ENCODE results near the gene NEK11.
"Not testable (repeated sequence)": the region's sequence is repeated elsewhere in the genome, so short reads cannot be mapped to it uniquely, and the experiment has no call there.

NEK11 gene

DNA sequence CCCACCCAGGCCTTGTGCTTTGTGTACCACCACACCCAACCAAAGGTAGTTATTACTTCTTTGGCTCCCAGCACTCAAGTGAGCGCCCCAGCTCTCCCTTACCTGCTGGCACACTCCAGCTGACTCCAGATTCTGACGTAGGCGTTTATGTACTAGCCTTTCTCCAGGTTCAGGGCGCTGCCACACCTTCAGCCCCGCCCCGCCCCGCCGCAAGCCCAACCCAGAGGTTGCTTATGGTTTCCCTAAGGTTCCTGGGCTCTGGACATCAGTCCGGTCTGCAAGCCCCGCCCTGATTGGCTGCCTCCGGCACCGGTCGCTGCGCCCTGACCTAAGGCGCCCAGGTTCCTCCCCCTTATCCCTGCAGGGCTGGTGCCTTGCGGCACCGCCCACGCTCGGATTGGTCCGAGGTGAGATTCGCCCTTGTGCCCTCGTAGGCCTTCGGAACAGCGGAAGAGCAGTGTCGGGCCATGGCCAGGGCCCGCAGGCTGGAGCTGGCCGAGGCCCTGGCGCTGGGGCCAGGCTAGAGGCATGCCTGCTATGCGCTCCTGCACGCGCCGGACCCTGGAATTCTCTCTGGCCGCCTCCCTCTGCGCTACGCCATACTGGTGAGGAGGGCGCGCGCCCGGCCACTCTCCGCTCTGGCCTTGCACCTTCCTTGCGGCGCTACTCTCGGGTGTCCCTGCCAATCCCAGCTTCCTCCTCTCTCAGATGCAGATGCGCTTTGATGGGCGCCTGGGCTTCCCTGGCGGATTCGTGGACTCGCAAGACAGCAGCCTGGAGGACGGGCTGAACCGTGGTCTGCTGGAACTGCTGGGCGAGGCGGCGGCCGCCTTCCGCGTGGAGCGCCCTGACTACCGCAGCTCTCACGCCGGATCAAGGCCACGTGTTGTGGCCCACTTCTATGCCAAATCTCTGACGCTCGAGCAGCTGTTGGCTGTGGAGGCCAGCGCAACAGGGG is 335.1 kb downstream of the NEK11 start:
- TF ChIP-seq, protein P1, sequence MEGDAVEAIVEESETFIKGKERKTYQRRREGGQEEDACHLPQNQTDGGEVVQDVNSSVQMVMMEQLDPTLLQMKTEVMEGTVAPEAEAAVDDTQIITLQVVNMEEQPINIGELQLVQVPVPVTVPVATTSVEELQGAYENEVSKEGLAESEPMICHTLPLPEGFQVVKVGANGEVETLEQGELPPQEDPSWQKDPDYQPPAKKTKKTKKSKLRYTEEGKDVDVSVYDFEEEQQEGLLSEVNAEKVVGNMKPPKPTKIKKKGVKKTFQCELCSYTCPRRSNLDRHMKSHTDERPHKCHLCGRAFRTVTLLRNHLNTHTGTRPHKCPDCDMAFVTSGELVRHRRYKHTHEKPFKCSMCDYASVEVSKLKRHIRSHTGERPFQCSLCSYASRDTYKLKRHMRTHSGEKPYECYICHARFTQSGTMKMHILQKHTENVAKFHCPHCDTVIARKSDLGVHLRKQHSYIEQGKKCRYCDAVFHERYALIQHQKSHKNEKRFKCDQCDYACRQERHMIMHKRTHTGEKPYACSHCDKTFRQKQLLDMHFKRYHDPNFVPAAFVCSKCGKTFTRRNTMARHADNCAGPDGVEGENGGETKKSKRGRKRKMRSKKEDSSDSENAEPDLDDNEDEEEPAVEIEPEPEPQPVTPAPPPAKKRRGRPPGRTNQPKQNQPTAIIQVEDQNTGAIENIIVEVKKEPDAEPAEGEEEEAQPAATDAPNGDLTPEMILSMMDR (conservative IDR thresholded peaks at IDR 0.05; ENCODE audit: control insufficient read depth, insufficient read depth, low read depth, low read length) = no peak
- peak; percentile 64 for DNase-seq (ENCODE audit: low read depth)
- H3K4me3 ChIP-seq (ENCODE audit: control insufficient read depth, low read depth, low read length) = peak overlapping the region; percentile 49

GRCh38 chr3:131363275-131363674 is 336.6 kb downstream of the NEK11 start:
- DNase-seq (ENCODE audit: low read depth) = no peak
- no peak overlapping the region for H3K4me3 ChIP-seq (ENCODE audit: control insufficient read depth, low read depth, low read length)
- TF ChIP-seq, protein P1 (conservative IDR thresholded peaks at IDR 0.05; ENCODE audit: control insufficient read depth, insufficient read depth, low read depth, low read length) = no peak

GRCh38 chr3:131370935-131371687 is 344.4 kb downstream of the NEK11 start:
- DNase-seq (ENCODE audit: low read depth) = no peak
- TF ChIP-seq, protein P1 (conservative IDR thresholded peaks at IDR 0.05; ENCODE audit: control insufficient read depth, insufficient read depth, low read depth, low read length) = no peak
- H3K4me3 ChIP-seq (ENCODE audit: control insufficient read depth, low read depth, low read length) = no peak overlapping the region

- TF ChIP-seq, protein P1 (conservative IDR thresholded peaks at IDR 0.05; ENCODE audit: control insufficient read depth, insufficient read depth, low read depth, low read length) = no peak
- DNase-seq (ENCODE audit: low read depth) = no peak
- no peak overlapping the region for H3K4me3 ChIP-seq (ENCODE audit: control insufficient read depth, low read depth, low read length)
Observed at GRCh38 chr3:131371688-131372066, 345.0 kb downstream of the NEK11 start.

DNA sequence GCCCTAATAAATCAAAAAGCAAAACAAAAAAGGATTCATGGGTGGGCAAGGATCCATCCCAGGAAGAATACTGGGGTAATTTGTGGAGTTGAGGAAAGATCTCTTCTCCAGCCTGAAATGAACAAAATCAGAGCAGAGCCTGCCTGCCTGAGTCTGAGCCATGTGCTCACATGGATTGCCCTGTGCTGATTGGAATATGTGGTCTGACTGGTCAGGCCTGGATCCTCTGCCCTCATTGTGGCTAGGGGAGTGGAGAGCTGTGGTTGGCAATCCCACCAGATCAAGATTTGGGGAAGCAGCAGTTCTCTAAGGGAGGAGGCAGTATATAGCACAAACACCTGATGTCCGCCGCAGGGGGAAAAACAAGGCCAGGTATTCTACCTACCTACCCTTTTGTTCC is 348.1 kb downstream of the NEK11 start:
- TF ChIP-seq, protein P1 (conservative IDR thresholded peaks at IDR 0.05; ENCODE audit: control insufficient read depth, insufficient read depth, low read depth, low read length) = no peak
- no peak overlapping the region for H3K4me3 ChIP-seq (ENCODE audit: control insufficient read depth, low read depth, low read length)
- DNase-seq (ENCODE audit: low read depth) = no peak

- not testable (repeated sequence) for DNase-seq (ENCODE audit: low read depth)
Observed at GRCh38 chr3:131380821-131381444, 354.3 kb downstream of the NEK11 start.

More at GRCh38 chr3:131380821-131381444, 354.3 kb downstream of the NEK11 start:
- peak overlapping the region; percentile 86 for H3K4me3 ChIP-seq (ENCODE audit: control insufficient read depth, low read depth, low read length)

All from fibroblast of mammary gland (primary cell).